Measurements from ENCODE around the gene WDR27. TPM values are rescaled to one million over a fixed set of nuclear protein-coding genes. Genes with fewer than 3 reads are reported as not detected.

Gene WDR27
- total RNA-seq, 1 donor from 2014 or later = 92.7 TPM

GRCh38 chr6:169499848-169500247, 202.0 kb downstream of the WDR27 start:
- intact Hi-C loops (cut with DNase I) = no loop called here
- peaks cover 3 to 11% of the 10 kb centered on the region in 2 donors for H3K9me3 ChIP-seq
- H3K4me3 ChIP-seq = no peak overlapping the region
- no peak for TF ChIP-seq CTCF (IDR thresholded peaks at IDR 0.05)
- no peak overlapping the region for H3K27ac ChIP-seq
- DNase-seq (ENCODE audit: low spot score in 2 of 2) = no peak
- H3K36me3 ChIP-seq = no peaks in the 10 kb centered on the region
- peaks cover 0 to 2% of the 10 kb centered on the region in 2 donors for H3K4me1 ChIP-seq
- no peaks in the 10 kb centered on the region for H3K27me3 ChIP-seq

- Histone ChIP-seq H3K27ac (no peak overlapping the region), H3K27me3 (no peaks in the 10 kb centered on the region), H3K4me1 (peaks cover 0 to 2% of the 10 kb centered on the region in 2 donors), H3K9me3 (peaks cover 3 to 11% of the 10 kb centered on the region in 2 donors), H3K4me3 (no peak overlapping the region), H3K36me3 (no peaks in the 10 kb centered on the region)
- DNase-seq (ENCODE audit: low spot score in 2 of 2) = no peak
- no peak for TF ChIP-seq CTCF (IDR thresholded peaks at IDR 0.05)
- intact Hi-C loops (cut with DNase I) = no loop called here
These were observed 202.8 kb downstream of the WDR27 start for GRCh38 chr6:169498916-169499513.

GRCh38 chr6:169495601-169496000, 206.2 kb downstream of the WDR27 start:
- Histone ChIP-seq H3K27ac (peak overlapping the region in 1 of 2 donors; percentile 19), H3K4me3 (no peak overlapping the region), H3K27me3 (no peaks in the 10 kb centered on the region), H3K36me3 (no peaks in the 10 kb centered on the region), H3K4me1 (peaks cover 8 to 9% of the 10 kb centered on the region in 2 donors), H3K9me3 (peaks cover 3 to 11% of the 10 kb centered on the region in 2 donors)
- intact Hi-C loops (cut with DNase I) = no loop called here
- no peak for TF ChIP-seq CTCF (IDR thresholded peaks at IDR 0.05)
- no peak for DNase-seq (ENCODE audit: low spot score in 2 of 2)

- no peaks in the 10 kb centered on the region for H3K36me3 ChIP-seq
- peaks cover 3 to 11% of the 10 kb centered on the region in 2 donors for H3K9me3 ChIP-seq
- DNase-seq (ENCODE audit: low spot score in 2 of 2) = no peak
- no peak for TF ChIP-seq CTCF (IDR thresholded peaks at IDR 0.05)
- no peak overlapping the region for H3K27ac ChIP-seq
- peaks cover 12 to 21% of the 10 kb centered on the region in 2 donors for H3K4me1 ChIP-seq
- H3K4me3 ChIP-seq = no peak overlapping the region
- intact Hi-C loops (cut with DNase I) = loop anchor here (5.0 kb wide), 1 partner anchor 42 kb away; no protein-coding TSS in a partner anchor
- no peaks in the 10 kb centered on the region for H3K27me3 ChIP-seq
These were observed 207.8 kb downstream of the WDR27 start for GRCh38 chr6:169494038-169494437.

- H3K4me1 ChIP-seq = peaks cover 12 to 21% of the 10 kb centered on the region in 2 donors
- intact Hi-C loops (cut with DNase I) = loop anchor here (5.0 kb wide), 1 partner anchor 39 kb away; no protein-coding TSS in a partner anchor
- no peak for DNase-seq (ENCODE audit: low spot score in 2 of 2)
- H3K27me3 ChIP-seq = no peaks in the 10 kb centered on the region
- no peak overlapping the region for H3K4me3 ChIP-seq
- no peak overlapping the region for H3K27ac ChIP-seq
- no peaks in the 10 kb centered on the region for H3K36me3 ChIP-seq
- no peak for TF ChIP-seq CTCF (IDR thresholded peaks at IDR 0.05)
- peaks cover 3 to 8% of the 10 kb centered on the region in 2 donors for H3K9me3 ChIP-seq
These were observed 210.3 kb downstream of the WDR27 start for GRCh38 chr6:169491482-169491881.
